Body of pancreas (tissue), 4 donors: ENCODE data around the gene MSN. TPM values are rescaled to one million over a fixed set of nuclear protein-coding genes. Genes with fewer than 3 reads are reported as not detected.

Experiments
- ATAC-seq: fragments of 150-250 bp; one replicate; pipeline ENCODE4 v1.9.1; 2016
- DNase-seq, 4 donors: peaks; one replicate each; pipeline ENCODE4 v3.0.0-alpha.2; 2019
- H3K27ac ChIP-seq, 4 donors: fragments of 200-600 bp; sonication (generic); 1 replicate in 3 of 4; 2 replicates in 1 of 4; pipeline versions ENCODE4 v1.5.1 to v1.6.1; 2016 to 2019; ENCODE audit warnings: mild to moderate bottlenecking in 1 of 4, mixed read lengths in 1 of 4, moderate library complexity in 1 of 4
- H3K27me3 ChIP-seq, 2 donors: fragments of 200-600 bp; sonication (generic); one replicate each; pipeline ENCODE4 v1.6.0; 2016; ENCODE audit warnings: mild to moderate bottlenecking in 1 of 2
- H3K36me3 ChIP-seq, 2 donors: fragments of 200-600 bp; sonication (generic); replicated peaks in 1 of 2; 2 replicates each; pipeline ENCODE4 v1.5.1; 2016; ENCODE audit warnings: low read depth in 2 of 2; ENCODE audit not compliant: insufficient read depth in 1 of 2
- H3K4me1 ChIP-seq: fragments of 200-600 bp; sonication (generic); one replicate; pipeline ENCODE4 v1.6.0; 2016
- H3K4me3 ChIP-seq, 2 donors: fragments of 200-600 bp; sonication (generic); 1 replicate in 1 of 2; 2 replicates in 1 of 2; pipeline ENCODE4 v1.5.1; 2016 to 2019
- H3K9me3 ChIP-seq, 3 donors: fragments of 200-600 bp; sonication (generic); 1 replicate in 2 of 3; 2 replicates in 1 of 3; pipeline ENCODE4 v1.5.1; 2016
- CTCF ChIP-seq, 7 experiments: fragments of 450-650 bp in 4 of 7; fragments of 200-600 bp in 3 of 7; sonication (generic) in 3 of 7; IDR thresholded peaks; one replicate each; pipeline ENCODE4 v1.5.1; 2016 to 2019; ENCODE audit warnings: antibody characterized with exemption in 7 of 7
- POLR2A ChIP-seq, 3 donors: fragments of 450-650 bp; IDR thresholded peaks; one replicate each; pipeline ENCODE4 v1.6.1; 2016; ENCODE audit warnings: antibody characterized with exemption in 3 of 3, mild to moderate bottlenecking in 2 of 3
- WGBS, 2 donors: methylation state at CpG; one replicate each; pipeline ENCODE4 v1.1.5; 2017; 5-methylcytosine and 5-hydroxymethylcytosine counted together
- intact Hi-C: fragments of 100-400 bp; cut with DNase I; formaldehyde crosslinking; loops from one replicate; pipeline ENCODE4 v1.15.1; 2023
- total RNA-seq, 2 donors: library from RNA; depleted of rRNA; stranded (reverse); fragments of >200 nt; gene quantifications; one replicate each; pipeline ENCODE4 v1.1.0, GENCODE V29; 2016

The MSN gene
- total RNA-seq, 2 donors from 2014 or later: 49.1 to 50.8 TPM

DNA sequence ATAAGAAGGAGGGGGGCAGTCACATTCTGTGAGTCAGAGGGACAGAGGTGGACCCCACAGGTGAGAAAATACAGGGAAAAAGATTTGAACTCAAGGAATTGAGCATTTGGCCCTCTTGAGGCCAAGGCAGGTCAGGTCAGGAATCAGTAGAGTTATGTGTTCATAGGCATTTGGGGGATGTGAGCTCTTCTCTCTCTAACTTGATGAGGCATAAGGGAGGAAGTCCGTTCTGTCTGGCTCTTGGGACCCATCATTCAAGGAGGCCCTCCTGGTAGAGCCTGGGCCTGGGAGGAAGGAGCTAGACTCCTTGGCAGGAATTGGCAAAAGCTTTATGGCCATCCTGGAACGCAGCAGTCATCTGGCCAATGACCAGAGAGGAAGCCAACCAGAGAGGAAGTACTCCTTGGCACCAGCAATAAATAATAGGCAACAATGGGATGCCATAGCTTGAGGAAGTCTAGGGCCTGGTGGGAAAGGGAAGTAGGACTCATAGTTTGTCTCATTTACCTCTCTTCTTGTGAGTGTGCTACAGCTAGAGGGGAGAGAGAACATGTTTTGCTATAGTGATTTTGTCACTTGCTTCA, 53.0 kb downstream of the MSN start:
- WGBS, 2 donors: 69 to 80% methylated on average over 1 to 2 of the region's 2 CpGs

GRCh38 chrX:65723706-65724105, 56.3 kb downstream of the MSN start:
- Histone ChIP-seq H3K36me3 (no peaks in the 10 kb centered on the region), H3K27me3 (no peaks in the 10 kb centered on the region), H3K4me1 (peaks cover 6% of the 10 kb centered on the region), H3K27ac (no peak overlapping the region), H3K9me3 (no peaks in the 10 kb centered on the region), H3K4me3 (no peak overlapping the region)
- intact Hi-C loops: no loop called here
- TF ChIP-seq CTCF (IDR thresholded peaks at IDR 0.05) (no peak), POLR2A (IDR thresholded peaks at IDR 0.05) (no peak)
- no peak for DNase-seq
- ATAC-seq: no peak
- WGBS, 2 donors: 76 to 100% methylated on average over 2 of the region's 2 CpGs

More for the DNA sequence above, 53.0 kb downstream of the MSN start:
- Histone ChIP-seq H3K27ac (no peak overlapping the region), H3K4me3 (no peak overlapping the region), H3K9me3 (no peaks in the 10 kb centered on the region), H3K27me3 (no peaks in the 10 kb centered on the region), H3K36me3 (no peaks in the 10 kb centered on the region), H3K4me1 (peaks cover 6% of the 10 kb centered on the region)
- intact Hi-C loops: no loop called here
- no peak for TF ChIP-seq CTCF (IDR thresholded peaks at IDR 0.05)
- no peak for TF ChIP-seq POLR2A (IDR thresholded peaks at IDR 0.05)
- ATAC-seq: peak; percentile 38
- DNase-seq: peak in 1 of 4 donors; percentile 4

DNA sequence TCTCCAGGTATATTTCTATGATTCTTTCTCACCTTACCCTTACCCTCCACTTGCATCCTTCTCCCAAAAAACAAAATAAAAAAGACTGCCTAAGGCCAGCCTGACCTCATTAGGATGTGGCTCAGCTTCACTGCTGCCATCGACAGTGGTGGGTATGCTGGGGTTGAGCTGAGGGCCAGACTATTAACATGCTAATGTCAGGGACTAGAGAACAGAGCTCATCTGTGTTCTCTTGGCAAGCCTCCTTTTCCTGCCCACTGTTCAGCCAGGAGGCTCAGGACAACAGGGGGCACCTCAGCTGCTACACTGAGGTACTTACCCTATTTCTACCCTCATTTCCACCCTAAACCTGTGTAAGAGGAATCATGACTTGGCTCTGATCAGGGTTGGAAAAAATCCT, 59.3 kb downstream of the MSN start:
- Histone ChIP-seq H3K27me3 (no peaks in the 10 kb centered on the region), H3K27ac (no peak overlapping the region), H3K36me3 (peaks cover 0 to 2% of the 10 kb centered on the region in 2 donors), H3K9me3 (no peaks in the 10 kb centered on the region), H3K4me1 (peaks cover 4% of the 10 kb centered on the region), H3K4me3 (no peak overlapping the region)
- TF ChIP-seq CTCF (IDR thresholded peaks at IDR 0.05): no peak
- no peak for DNase-seq
- no peak for ATAC-seq
- 50 to 60% methylated on average over 1 of the region's 1 CpG for WGBS, 2 donors
- intact Hi-C loops: no loop called here

DNA sequence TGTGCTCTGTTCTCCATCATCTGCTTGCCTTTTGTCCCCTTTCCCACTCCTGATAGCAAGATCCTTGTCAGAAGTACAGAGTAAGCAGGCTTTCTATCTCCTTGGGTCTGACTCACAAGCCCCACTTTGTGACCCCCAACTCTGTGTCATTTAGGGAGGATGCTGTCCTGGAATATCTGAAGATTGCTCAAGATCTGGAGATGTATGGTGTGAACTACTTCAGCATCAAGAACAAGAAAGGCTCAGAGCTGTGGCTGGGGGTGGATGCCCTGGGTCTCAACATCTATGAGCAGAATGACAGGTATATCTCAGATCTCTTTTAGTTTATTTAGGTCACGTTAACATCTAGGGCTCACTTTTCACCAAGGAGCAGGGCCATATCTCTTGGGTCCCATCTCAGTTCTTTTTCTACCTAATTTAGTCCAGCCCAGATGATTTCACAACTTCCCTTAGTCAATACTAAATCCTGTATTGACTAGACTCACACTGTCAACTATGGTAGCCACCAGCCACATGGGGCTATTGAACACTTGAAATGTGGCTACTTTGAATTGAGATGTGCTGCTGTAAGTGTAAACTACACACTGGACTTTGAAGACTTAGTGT, 64.3 kb downstream of the MSN start:
- H3K9me3 ChIP-seq: no peaks in the 10 kb centered on the region

More for the DNA sequence above, 64.3 kb downstream of the MSN start:
- no peak for ATAC-seq
- Histone ChIP-seq H3K4me1 (no peaks in the 10 kb centered on the region), H3K4me3 (no peak overlapping the region), H3K27me3 (no peaks in the 10 kb centered on the region), H3K36me3 (peaks cover 0 to 4% of the 10 kb centered on the region in 2 donors), H3K27ac (no peak overlapping the region)
- intact Hi-C loops: no loop called here
- 60% methylated on average over 1 of the region's 1 CpG; no CpG with 5 or more reads in 1 of the 2 donors for WGBS, 2 donors
- DNase-seq: no peak
- TF ChIP-seq POLR2A (IDR thresholded peaks at IDR 0.05): no peak
- no peak for TF ChIP-seq CTCF (IDR thresholded peaks at IDR 0.05)
